Endothelial cell of umbilical vein (primary cell): Measurements from ENCODE around the gene TSHZ1. TPM values are rescaled to one million over a fixed set of nuclear protein-coding genes. Genes with fewer than 3 reads are reported as not detected.

ENCODE experiments used
- BruUV-seq: library from RNA; stranded (reverse); fragments of 400-500 nt; replicated peaks from 2 replicates; lab custom pipeline; 2021; lab: Mats Ljungman, UMichigan
- CTCF ChIA-PET: fragments of 300-600, 350-600 bp; sonication (Branson Sonifier 250); formaldehyde crosslinking; loops from one replicate; lab custom pipeline; 2021; ENCODE audit warnings: antibody characterized with exemption, inconsistent platforms; lab: Charles Lee
- POLR2A ChIA-PET: fragments of 300-600, 350-600 bp; sonication (Branson Sonifier 250); formaldehyde crosslinking; loops from one replicate; lab custom pipeline; 2021; ENCODE audit warnings: antibody characterized with exemption, inconsistent platforms; lab: Charles Lee
- DNase-seq: peaks from one replicate; pipeline ENCODE4 v3.0.0-alpha.2; 2011; ENCODE audit warnings: low read depth, low spot score
- FAIRE-seq: peaks from 2 replicates; lab custom pipeline; 2011; peaks lifted over from hg19 to GRCh38; lab: Jason Lieb, UNC
- H2AFZ ChIP-seq: 2 replicates; pipeline ENCODE4 v1.6.0; 2012; ENCODE audit warnings: low read depth, low read length, control low read depth, inconsistent platforms
- H3K27ac ChIP-seq: 2 replicates; pipeline ENCODE4 v1.5.1; 2011; ENCODE audit warnings: low read depth, mild to moderate bottlenecking, control low read depth, low read length, moderate library complexity; ENCODE audit not compliant: insufficient read depth
- H3K27me3 ChIP-seq, 2 experiments: 2 replicates each; pipeline versions ENCODE4 v1.6.0 to v1.6.1; 2011; ENCODE audit warnings: low read length in 2 of 2, mixed read lengths in 1 of 2; ENCODE audit not compliant: control insufficient read depth in 2 of 2, insufficient read depth in 2 of 2
- H3K36me3 ChIP-seq, 2 experiments: 2 replicates in 1 of 2; 3 replicates in 1 of 2; pipeline ENCODE4 v1.5.1; 2011; ENCODE audit warnings: low read length in 2 of 2, mild to moderate bottlenecking in 1 of 2, moderate library complexity in 1 of 2; ENCODE audit not compliant: control insufficient read depth in 2 of 2, insufficient read depth in 2 of 2; ENCODE audit errors: extremely low read depth in 1 of 2
- H3K4me1 ChIP-seq: 3 replicates; pipeline ENCODE4 v1.5.1; 2011; ENCODE audit warnings: mild to moderate bottlenecking, low read length; ENCODE audit not compliant: control insufficient read depth, insufficient read depth; ENCODE audit errors: extremely low read depth
- H3K4me2 ChIP-seq: 2 replicates; pipeline ENCODE4 v1.6.1; 2011; ENCODE audit warnings: low read length, control low read depth, mixed read lengths; ENCODE audit not compliant: insufficient read depth
- H3K4me3 ChIP-seq, 3 experiments: fragments of 200-600 bp in 1 of 3; sonication (generic), shearing (Covaris generic) in 1 of 3; replicated peaks in 1 of 3; 2 replicates each; pipeline ENCODE4 v1.5.1; 2011 to 2016; ENCODE audit warnings: control low read depth in 3 of 3, low read length in 3 of 3, mild to moderate bottlenecking in 2 of 3, inconsistent platforms in 1 of 3, low read depth in 1 of 3, moderate library complexity in 1 of 3; ENCODE audit not compliant: insufficient read depth in 1 of 3
- H3K79me2 ChIP-seq: 2 replicates; pipeline ENCODE4 v1.6.0; 2012; ENCODE audit warnings: low read length, inconsistent platforms; ENCODE audit not compliant: control insufficient read depth, insufficient read depth
- H3K9ac ChIP-seq: replicated peaks from 2 replicates; pipeline ENCODE3; 2011; ENCODE audit warnings: low read length, control low read depth; ENCODE audit not compliant: insufficient read depth; ENCODE audit errors: extremely low read depth
- H3K9me1 ChIP-seq: replicated peaks from 3 replicates; pipeline ENCODE4 v1.6.0; 2011; ENCODE audit warnings: mild to moderate bottlenecking, low read length; ENCODE audit not compliant: control insufficient read depth, insufficient read depth; ENCODE audit errors: extremely low read depth
- H3K9me3 ChIP-seq: replicated peaks from 2 replicates; pipeline ENCODE4 v1.5.1; 2012; ENCODE audit warnings: low read length, inconsistent platforms; ENCODE audit not compliant: control insufficient read depth, insufficient read depth
- H4K20me1 ChIP-seq: replicated peaks from 2 replicates; pipeline ENCODE3; 2011; ENCODE audit warnings: mild to moderate bottlenecking, low read length; ENCODE audit not compliant: control insufficient read depth, insufficient read depth; ENCODE audit errors: extremely low read depth
- CTCF ChIP-seq, 2 donors: IDR thresholded peaks; 1 replicate in 1 of 2; 2 replicates in 1 of 2; pipeline ENCODE4 v1.5.1; 2011; ENCODE audit warnings: low read length in 2 of 2, mild to moderate bottlenecking in 2 of 2, moderate library complexity in 2 of 2, control low read depth in 1 of 2, inconsistent platforms in 1 of 2, low read depth in 1 of 2; ENCODE audit not compliant: insufficient read depth in 1 of 2; ENCODE audit errors: extremely low read depth in 1 of 2
- EZH2 ChIP-seq: IDR thresholded peaks from 2 replicates; pipeline ENCODE4 v1.6.1; 2012; ENCODE audit warnings: borderline replicate concordance, low read depth, mild to moderate bottlenecking, moderate library complexity, low read length, inconsistent platforms; ENCODE audit not compliant: severe bottlenecking
- GATA2 ChIP-seq: IDR thresholded peaks from 2 replicates; pipeline ENCODE4 v1.7.0; 2011; ENCODE audit warnings: low read depth, mild to moderate bottlenecking, moderate library complexity, mixed read lengths, low read length; ENCODE audit not compliant: insufficient read length, insufficient read depth
- JUN ChIP-seq: IDR thresholded peaks from 2 replicates; pipeline ENCODE4 v1.6.1; 2011; ENCODE audit warnings: borderline replicate concordance, low read depth; ENCODE audit not compliant: insufficient read length, insufficient read depth
- MYC ChIP-seq: IDR thresholded peaks from one replicate; pipeline ENCODE4 v1.6.1; 2011; ENCODE audit warnings: mild to moderate bottlenecking, low read depth, low read length
- dilution Hi-C: fragments of 300-500 bp; cut with MboI; formaldehyde crosslinking; loops from one replicate; pipeline ENCODE4 v1.15.0; 2019; ENCODE audit warnings: low sequenced_read_pairs; ENCODE audit not compliant: extremely low pct_ligation_motif_present
- intact Hi-C: fragments of 100-400 bp; cut with micrococcal nuclease; formaldehyde crosslinking; loops from one replicate; pipeline ENCODE4 v1.10.0; 2022
- polyA plus RNA-seq, 4 experiments: library from polyadenylated mRNA; depleted of rRNA in 3 of 4; stranded (reverse) in 3 of 4; unstranded in 1 of 4; fragments of >200 nt; gene quantifications; 2 replicates each; pipeline versions ENCODE4 v1.2.1 to v1.2.3, GENCODE V29; 2011 to 2012; ENCODE audit warnings: missing spikeins in 1 of 4
- total RNA-seq: library from RNA; stranded (reverse); gene quantifications from 2 replicates; pipeline ENCODE4 v1.2.3, GENCODE V29; 2021

Gene TSHZ1
- total and polyA plus RNA-seq, 2 donors (not counting 3 experiments of a cell fraction or from before 2014, with no cell fraction given): 4.2 to 10.2 TPM

- no peak for TF ChIP-seq MYC
- no peak for TF ChIP-seq JUN
- TF ChIP-seq GATA2: no peak
- TF ChIP-seq EZH2: no peak
- TF ChIP-seq CTCF (IDR thresholded peaks at IDR 0.05; ENCODE audit: extremely low read depth in 1 of 2, insufficient read depth in 1 of 2, low read depth in 1 of 2, low read length in 2 of 2): no peak
- H3K4me3 ChIP-seq: no peak overlapping the region
- DNase-seq: no peak
- no peaks in the 10 kb centered on the region for H3K27me3 ChIP-seq
- FAIRE-seq: no peak
- no peak overlapping the region for H2AFZ ChIP-seq
- peaks cover 43% of the 10 kb centered on the region for H3K4me1 ChIP-seq
- no peaks in the 10 kb centered on the region for H3K9me3 ChIP-seq
- H3K36me3 ChIP-seq: no peaks in the 10 kb centered on the region
- H3K27ac ChIP-seq: no peak overlapping the region
- H3K9me1 ChIP-seq: no peaks in the 10 kb centered on the region
- BruUV-seq: no TSS peak
- H4K20me1 ChIP-seq: no peaks in the 10 kb centered on the region
- ChIA-PET POLR2A (no interaction called here), CTCF (no interaction called here)
- no peak overlapping the region for H3K9ac ChIP-seq
- intact Hi-C loops: loop anchor here (10.0 kb wide), 1 partner anchor 1278 kb away; the partner anchor contains the start of gene ZNF516
- H3K4me2 ChIP-seq: no peak overlapping the region
- peaks cover 28% of the 10 kb centered on the region for H3K79me2 ChIP-seq
- dilution Hi-C loops: no loop called here
Measured at GRCh38 chr18:75216911-75217689, 6.5 kb downstream of the TSHZ1 start.
